ENCODE measurements around the gene NUSAP1.

The NUSAP1 gene

GRCh38 chr15:41387646-41388045, 55.0 kb downstream of the NUSAP1 start:
- no peaks in the 10 kb centered on the region for H3K4me1 ChIP-seq (ENCODE audit: insufficient read depth, low read length)
- H3K9ac ChIP-seq (ENCODE audit: low read length), result no peak overlapping the region
- H3K27me3 ChIP-seq (ENCODE audit: control insufficient read depth in 1 of 2, insufficient read depth in 2 of 2, low read length in 2 of 2), result no peaks in the 10 kb centered on the region
- no peaks in the 10 kb centered on the region for H3K9me3 ChIP-seq (ENCODE audit: low read length)
- peaks cover 3% of the 10 kb centered on the region for H3K36me3 ChIP-seq (ENCODE audit: insufficient read depth, low read length)
- H3K27ac ChIP-seq (ENCODE audit: low read depth, low read length), result no peak overlapping the region
- H3K4me3 ChIP-seq (ENCODE audit: low read depth in 1 of 2, low read length in 2 of 2), result no peak overlapping the region

- Histone ChIP-seq H3K27me3 (ENCODE audit: control insufficient read depth in 1 of 2, insufficient read depth in 2 of 2, low read length in 2 of 2) (no peaks in the 10 kb centered on the region), H3K36me3 (ENCODE audit: insufficient read depth, low read length) (peaks cover 17% of the 10 kb centered on the region), H3K4me1 (ENCODE audit: insufficient read depth, low read length) (no peaks in the 10 kb centered on the region), H3K9me3 (ENCODE audit: low read length) (no peaks in the 10 kb centered on the region), H3K27ac (ENCODE audit: low read depth, low read length) (no peak overlapping the region), H3K9ac (ENCODE audit: low read length) (no peak overlapping the region), H3K4me3 (ENCODE audit: low read depth in 1 of 2, low read length in 2 of 2) (no peak overlapping the region)
Observed at GRCh38 chr15:41392659-41393058, 60.0 kb downstream of the NUSAP1 start.

GRCh38 chr15:41394924-41395323, 62.2 kb downstream of the NUSAP1 start:
- no peaks in the 10 kb centered on the region for H3K9me3 ChIP-seq (ENCODE audit: low read length)
- H3K27ac ChIP-seq (ENCODE audit: low read depth, low read length), result no peak overlapping the region
- peaks cover 17% of the 10 kb centered on the region for H3K36me3 ChIP-seq (ENCODE audit: insufficient read depth, low read length)
- no peak overlapping the region for H3K4me3 ChIP-seq (ENCODE audit: low read depth in 1 of 2, low read length in 2 of 2)
- no peak overlapping the region for H3K9ac ChIP-seq (ENCODE audit: low read length)
- H3K27me3 ChIP-seq (ENCODE audit: control insufficient read depth in 1 of 2, insufficient read depth in 2 of 2, low read length in 2 of 2), result no peaks in the 10 kb centered on the region
- H3K4me1 ChIP-seq (ENCODE audit: insufficient read depth, low read length), result no peaks in the 10 kb centered on the region

- Histone ChIP-seq H3K4me1 (ENCODE audit: insufficient read depth, low read length) (no peaks in the 10 kb centered on the region), H3K27ac (ENCODE audit: low read depth, low read length) (no peak overlapping the region), H3K36me3 (ENCODE audit: insufficient read depth, low read length) (peaks cover 17% of the 10 kb centered on the region), H3K4me3 (ENCODE audit: low read depth in 1 of 2, low read length in 2 of 2) (no peak overlapping the region), H3K27me3 (ENCODE audit: control insufficient read depth in 1 of 2, insufficient read depth in 2 of 2, low read length in 2 of 2) (no peaks in the 10 kb centered on the region), H3K9me3 (ENCODE audit: low read length) (no peaks in the 10 kb centered on the region), H3K9ac (ENCODE audit: low read length) (no peak overlapping the region)
Observed at GRCh38 chr15:41396111-41396510, 63.4 kb downstream of the NUSAP1 start.

- Histone ChIP-seq H3K9ac (ENCODE audit: low read length) (peak overlapping the region; percentile 71), H3K4me1 (ENCODE audit: insufficient read depth, low read length) (peaks cover 5% of the 10 kb centered on the region)
Observed at GRCh38 chr15:41401904-41402267, 69.2 kb downstream of the NUSAP1 start.

DNA sequence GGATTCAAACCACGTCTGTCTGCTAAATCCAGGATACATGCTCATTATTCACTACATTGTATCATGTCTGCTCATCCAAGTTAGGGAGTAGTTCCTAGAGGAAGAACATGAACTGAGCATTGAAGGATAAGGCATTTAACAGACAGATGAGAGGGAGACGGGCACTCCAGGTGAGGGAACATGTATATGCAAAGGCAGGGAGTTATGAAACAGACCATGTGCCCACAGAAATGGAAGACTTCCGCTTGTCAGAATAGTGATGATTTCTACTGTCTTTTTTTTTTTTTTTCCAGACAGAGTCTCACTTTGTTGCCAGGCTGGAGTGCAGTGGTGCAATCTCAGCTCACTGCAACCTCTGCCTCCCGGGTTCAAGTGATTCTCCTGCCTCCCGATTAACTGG, 74.7 kb downstream of the NUSAP1 start:
- H3K4me1 ChIP-seq (ENCODE audit: insufficient read depth, low read length), result no peaks in the 10 kb centered on the region
- H3K27ac ChIP-seq (ENCODE audit: low read depth, low read length), result no peak overlapping the region
- no peaks in the 10 kb centered on the region for H3K9me3 ChIP-seq (ENCODE audit: low read length)
- H3K36me3 ChIP-seq (ENCODE audit: insufficient read depth, low read length), result no peaks in the 10 kb centered on the region
- no peak overlapping the region for H3K4me3 ChIP-seq (ENCODE audit: low read depth in 1 of 2, low read length in 2 of 2)
- H3K27me3 ChIP-seq (ENCODE audit: control insufficient read depth in 1 of 2, insufficient read depth in 2 of 2, low read length in 2 of 2), result no peaks in the 10 kb centered on the region
- H3K9ac ChIP-seq (ENCODE audit: low read length), result no peak overlapping the region

More at GRCh38 chr15:41401904-41402267, 69.2 kb downstream of the NUSAP1 start:
- Histone ChIP-seq H3K4me3 (ENCODE audit: low read depth in 1 of 2, low read length in 2 of 2) (peak overlapping the region; percentile 74 to 83), H3K27ac (ENCODE audit: low read depth, low read length) (peak overlapping the region; percentile 77), H3K27me3 (ENCODE audit: control insufficient read depth in 1 of 2, insufficient read depth in 2 of 2, low read length in 2 of 2) (no peaks in the 10 kb centered on the region), H3K36me3 (ENCODE audit: insufficient read depth, low read length) (no peaks in the 10 kb centered on the region), H3K9me3 (ENCODE audit: low read length) (no peaks in the 10 kb centered on the region)

- no peaks in the 10 kb centered on the region for H3K27me3 ChIP-seq (ENCODE audit: control insufficient read depth in 1 of 2, insufficient read depth in 2 of 2, low read length in 2 of 2)
- no peak overlapping the region for H3K27ac ChIP-seq (ENCODE audit: low read depth, low read length)
Observed at GRCh38 chr15:41408234-41408641, 75.6 kb downstream of the NUSAP1 start.

GRCh38 chr15:41411031-41411430, 78.3 kb downstream of the NUSAP1 start:
- Histone ChIP-seq H3K4me3 (ENCODE audit: low read depth in 1 of 2, low read length in 2 of 2) (no peak overlapping the region), H3K9ac (ENCODE audit: low read length) (no peak overlapping the region), H3K9me3 (ENCODE audit: low read length) (no peaks in the 10 kb centered on the region), H3K27ac (ENCODE audit: low read depth, low read length) (no peak overlapping the region), H3K27me3 (ENCODE audit: control insufficient read depth in 1 of 2, insufficient read depth in 2 of 2, low read length in 2 of 2) (no peaks in the 10 kb centered on the region), H3K36me3 (ENCODE audit: insufficient read depth, low read length) (no peaks in the 10 kb centered on the region), H3K4me1 (ENCODE audit: insufficient read depth, low read length) (peaks cover 6% of the 10 kb centered on the region)

More at GRCh38 chr15:41408234-41408641, 75.6 kb downstream of the NUSAP1 start:
- Histone ChIP-seq H3K4me3 (ENCODE audit: low read depth in 1 of 2, low read length in 2 of 2) (no peak overlapping the region), H3K9ac (ENCODE audit: low read length) (no peak overlapping the region), H3K9me3 (ENCODE audit: low read length) (no peaks in the 10 kb centered on the region), H3K4me1 (ENCODE audit: insufficient read depth, low read length) (no peaks in the 10 kb centered on the region), H3K36me3 (ENCODE audit: insufficient read depth, low read length) (no peaks in the 10 kb centered on the region)

- H3K4me3 ChIP-seq (ENCODE audit: low read depth in 1 of 2, low read length in 2 of 2), result no peak overlapping the region
- peaks cover 6% of the 10 kb centered on the region for H3K4me1 ChIP-seq (ENCODE audit: insufficient read depth, low read length)
- no peaks in the 10 kb centered on the region for H3K36me3 ChIP-seq (ENCODE audit: insufficient read depth, low read length)
Observed at GRCh38 chr15:41411441-41411840, 78.8 kb downstream of the NUSAP1 start.

DNA sequence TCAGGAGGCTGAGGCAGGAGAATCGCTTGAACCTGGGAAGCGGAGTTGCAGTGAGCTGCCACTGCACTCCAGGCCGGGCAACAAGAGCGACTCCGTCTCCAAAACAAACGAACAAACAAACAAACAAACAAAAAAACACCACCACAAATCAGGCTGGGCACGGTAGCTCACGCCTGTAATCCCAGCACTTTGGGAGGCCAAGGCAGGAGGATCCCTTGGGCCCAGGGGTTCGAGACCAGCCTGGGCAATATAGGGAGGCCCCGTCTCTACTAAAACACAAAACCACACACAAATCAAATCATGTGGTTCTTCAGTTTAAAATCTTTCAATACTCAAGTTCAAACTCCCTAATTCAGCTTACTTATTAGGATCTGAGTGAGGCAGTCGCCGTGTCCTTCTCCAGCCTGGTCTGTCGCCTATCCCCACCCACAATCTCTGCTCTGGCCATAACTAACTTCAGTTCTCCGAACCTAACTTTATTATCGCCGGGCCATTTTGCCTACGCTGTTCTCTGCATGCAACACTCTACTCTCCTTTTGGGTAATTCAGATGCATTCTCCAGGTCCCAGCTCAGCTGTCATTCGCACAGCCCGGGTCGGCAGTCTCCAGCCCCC, 83.6 kb downstream of the NUSAP1 start:
- H3K9me3 ChIP-seq (ENCODE audit: low read length), result no peaks in the 10 kb centered on the region
- H3K27me3 ChIP-seq (ENCODE audit: control insufficient read depth in 1 of 2, insufficient read depth in 2 of 2, low read length in 2 of 2), result no peaks in the 10 kb centered on the region
- peaks cover 20% of the 10 kb centered on the region for H3K4me1 ChIP-seq (ENCODE audit: insufficient read depth, low read length)
- H3K27ac ChIP-seq (ENCODE audit: low read depth, low read length), result peak overlapping the region; percentile 90
- H3K4me3 ChIP-seq (ENCODE audit: low read depth in 1 of 2, low read length in 2 of 2), result peak overlapping the region; percentile 84 to 86
- no peaks in the 10 kb centered on the region for H3K36me3 ChIP-seq (ENCODE audit: insufficient read depth, low read length)
- H3K9ac ChIP-seq (ENCODE audit: low read length), result peak overlapping the region; percentile 57

More at GRCh38 chr15:41411441-41411840, 78.8 kb downstream of the NUSAP1 start:
- H3K9ac ChIP-seq (ENCODE audit: low read length), result no peak overlapping the region
- H3K27me3 ChIP-seq (ENCODE audit: control insufficient read depth in 1 of 2, insufficient read depth in 2 of 2, low read length in 2 of 2), result no peaks in the 10 kb centered on the region
- H3K27ac ChIP-seq (ENCODE audit: low read depth, low read length), result no peak overlapping the region
- no peaks in the 10 kb centered on the region for H3K9me3 ChIP-seq (ENCODE audit: low read length)

- no peaks in the 10 kb centered on the region for H3K36me3 ChIP-seq (ENCODE audit: insufficient read depth, low read length)
- H3K4me1 ChIP-seq (ENCODE audit: insufficient read depth, low read length), result peaks cover 20% of the 10 kb centered on the region
- no peaks in the 10 kb centered on the region for H3K9me3 ChIP-seq (ENCODE audit: low read length)
- H3K9ac ChIP-seq (ENCODE audit: low read length), result peak within 1 kb of the TSS; percentile 63
- peak within 1 kb of the TSS; percentile 90 for H3K27ac ChIP-seq (ENCODE audit: low read depth, low read length)
- no peaks in the 10 kb centered on the region for H3K27me3 ChIP-seq (ENCODE audit: control insufficient read depth in 1 of 2, insufficient read depth in 2 of 2, low read length in 2 of 2)
- peak within 1 kb of the TSS; percentile 84 to 86 for H3K4me3 ChIP-seq (ENCODE audit: low read depth in 1 of 2, low read length in 2 of 2)
Observed at GRCh38 chr15:41416742-41417417, 84.2 kb downstream of the NUSAP1 start, which contains the start of gene RTF1. Gene RTF1, plus strand, starts transcription at chr15:41417095. Its CDS starts 21 bp downstream, at chr15:41417116.
